GM23338 (cell line): ENCODE data around the gene ARL6.

Experiments used
- CREB1 ChIP-seq: fragments of 250-450 bp; sonication (Bioruptor Pico); IDR thresholded peaks from 2 replicates; pipeline ENCODE4 v1.5.0; 2020; ENCODE audit warnings: low read depth, mild to moderate bottlenecking, moderate library complexity
- EZH2 ChIP-seq: fragments of 200-600 bp; sonication (generic); IDR thresholded peaks from one replicate; pipeline ENCODE4 v1.8.0; 2017; ENCODE audit warnings: antibody characterized with exemption, mild to moderate bottlenecking, low read depth; ENCODE audit not compliant: unreplicated experiment
- EZH2phosphoT487 ChIP-seq: fragments of 200-600 bp; sonication (generic); IDR thresholded peaks from one replicate; pipeline ENCODE4 v1.8.1; 2018; ENCODE audit warnings: antibody characterized with exemption; ENCODE audit not compliant: unreplicated experiment
- JUNB ChIP-seq: IDR thresholded peaks from one replicate; pipeline ENCODE4 v1.6.1; 2016; ENCODE audit warnings: antibody characterized with exemption; ENCODE audit not compliant: unreplicated experiment
- POLR2AphosphoS5 ChIP-seq: IDR thresholded peaks from 2 replicates; pipeline ENCODE4 v1.6.1; 2016; ENCODE audit warnings: antibody characterized with exemption, low read depth
- ZNF114 ChIP-seq: fragments of 250-450 bp; sonication (Bioruptor Pico); IDR thresholded peaks from 2 replicates; pipeline ENCODE4 v1.5.0; 2020; ENCODE audit warnings: mild to moderate bottlenecking, moderate library complexity
- TF ChIP-seq, protein P1 (sequence below), 2 experiments: fragments of 200-600 bp in 1 of 2; sonication (generic) in 1 of 2; conservative IDR thresholded peaks; 2 replicates each; pipeline versions ENCODE4 v1.5.1 to v1.6.1; 2016 to 2017; ENCODE audit warnings: antibody characterized with exemption in 2 of 2, low read depth in 2 of 2, mild to moderate bottlenecking in 2 of 2, moderate library complexity in 1 of 2
- TF ChIP-seq, protein P2 (sequence below): IDR thresholded peaks from one replicate; pipeline ENCODE4 v1.6.1; 2018; ENCODE audit warnings: antibody characterized with exemption; ENCODE audit not compliant: unreplicated experiment
- TF ChIP-seq, protein P3 (sequence below): IDR thresholded peaks from 2 replicates; pipeline ENCODE4 v1.6.1; 2016; ENCODE audit warnings: antibody characterized with exemption

DNA sequence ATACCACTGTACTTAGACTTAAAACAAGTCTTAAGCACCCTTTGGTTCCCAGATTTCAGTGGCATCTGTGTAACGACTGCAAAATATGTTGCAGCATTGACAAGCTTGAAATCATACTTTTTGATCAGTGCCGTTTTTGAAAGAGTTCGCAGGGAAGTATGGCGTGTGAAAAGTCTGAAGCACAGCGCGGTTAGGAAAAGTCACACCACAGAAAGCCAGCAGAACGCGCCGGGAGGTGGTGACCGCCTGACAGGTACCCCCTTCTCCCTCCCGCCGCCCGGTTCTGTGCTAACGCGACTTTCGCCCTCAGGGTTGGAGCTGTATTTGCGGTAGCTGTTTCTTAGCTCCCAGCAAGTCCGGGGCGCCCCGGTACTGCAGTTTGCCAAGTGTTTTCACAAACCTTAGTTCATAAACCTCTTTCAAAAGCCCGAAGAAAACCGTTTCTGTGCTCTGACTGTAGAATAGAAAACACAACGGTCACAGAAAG is 56.8 kb downstream of the ARL6 start:
- TF ChIP-seq CREB1 (CRISPR knock-in tag) (no peak), POLR2AphosphoS5 (no peak), EZH2 (no peak), JUNB (no peak), EZH2phosphoT487 (no peak), ZNF114 (CRISPR knock-in tag) (no peak)
- TF ChIP-seq, protein P1, sequence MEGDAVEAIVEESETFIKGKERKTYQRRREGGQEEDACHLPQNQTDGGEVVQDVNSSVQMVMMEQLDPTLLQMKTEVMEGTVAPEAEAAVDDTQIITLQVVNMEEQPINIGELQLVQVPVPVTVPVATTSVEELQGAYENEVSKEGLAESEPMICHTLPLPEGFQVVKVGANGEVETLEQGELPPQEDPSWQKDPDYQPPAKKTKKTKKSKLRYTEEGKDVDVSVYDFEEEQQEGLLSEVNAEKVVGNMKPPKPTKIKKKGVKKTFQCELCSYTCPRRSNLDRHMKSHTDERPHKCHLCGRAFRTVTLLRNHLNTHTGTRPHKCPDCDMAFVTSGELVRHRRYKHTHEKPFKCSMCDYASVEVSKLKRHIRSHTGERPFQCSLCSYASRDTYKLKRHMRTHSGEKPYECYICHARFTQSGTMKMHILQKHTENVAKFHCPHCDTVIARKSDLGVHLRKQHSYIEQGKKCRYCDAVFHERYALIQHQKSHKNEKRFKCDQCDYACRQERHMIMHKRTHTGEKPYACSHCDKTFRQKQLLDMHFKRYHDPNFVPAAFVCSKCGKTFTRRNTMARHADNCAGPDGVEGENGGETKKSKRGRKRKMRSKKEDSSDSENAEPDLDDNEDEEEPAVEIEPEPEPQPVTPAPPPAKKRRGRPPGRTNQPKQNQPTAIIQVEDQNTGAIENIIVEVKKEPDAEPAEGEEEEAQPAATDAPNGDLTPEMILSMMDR (conservative IDR thresholded peaks at IDR 0.05; ENCODE audit: low read depth in 2 of 2): no peak
- TF ChIP-seq, protein P2, sequence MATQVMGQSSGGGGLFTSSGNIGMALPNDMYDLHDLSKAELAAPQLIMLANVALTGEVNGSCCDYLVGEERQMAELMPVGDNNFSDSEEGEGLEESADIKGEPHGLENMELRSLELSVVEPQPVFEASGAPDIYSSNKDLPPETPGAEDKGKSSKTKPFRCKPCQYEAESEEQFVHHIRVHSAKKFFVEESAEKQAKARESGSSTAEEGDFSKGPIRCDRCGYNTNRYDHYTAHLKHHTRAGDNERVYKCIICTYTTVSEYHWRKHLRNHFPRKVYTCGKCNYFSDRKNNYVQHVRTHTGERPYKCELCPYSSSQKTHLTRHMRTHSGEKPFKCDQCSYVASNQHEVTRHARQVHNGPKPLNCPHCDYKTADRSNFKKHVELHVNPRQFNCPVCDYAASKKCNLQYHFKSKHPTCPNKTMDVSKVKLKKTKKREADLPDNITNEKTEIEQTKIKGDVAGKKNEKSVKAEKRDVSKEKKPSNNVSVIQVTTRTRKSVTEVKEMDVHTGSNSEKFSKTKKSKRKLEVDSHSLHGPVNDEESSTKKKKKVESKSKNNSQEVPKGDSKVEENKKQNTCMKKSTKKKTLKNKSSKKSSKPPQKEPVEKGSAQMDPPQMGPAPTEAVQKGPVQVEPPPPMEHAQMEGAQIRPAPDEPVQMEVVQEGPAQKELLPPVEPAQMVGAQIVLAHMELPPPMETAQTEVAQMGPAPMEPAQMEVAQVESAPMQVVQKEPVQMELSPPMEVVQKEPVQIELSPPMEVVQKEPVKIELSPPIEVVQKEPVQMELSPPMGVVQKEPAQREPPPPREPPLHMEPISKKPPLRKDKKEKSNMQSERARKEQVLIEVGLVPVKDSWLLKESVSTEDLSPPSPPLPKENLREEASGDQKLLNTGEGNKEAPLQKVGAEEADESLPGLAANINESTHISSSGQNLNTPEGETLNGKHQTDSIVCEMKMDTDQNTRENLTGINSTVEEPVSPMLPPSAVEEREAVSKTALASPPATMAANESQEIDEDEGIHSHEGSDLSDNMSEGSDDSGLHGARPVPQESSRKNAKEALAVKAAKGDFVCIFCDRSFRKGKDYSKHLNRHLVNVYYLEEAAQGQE: no peak
- TF ChIP-seq, protein P3, sequence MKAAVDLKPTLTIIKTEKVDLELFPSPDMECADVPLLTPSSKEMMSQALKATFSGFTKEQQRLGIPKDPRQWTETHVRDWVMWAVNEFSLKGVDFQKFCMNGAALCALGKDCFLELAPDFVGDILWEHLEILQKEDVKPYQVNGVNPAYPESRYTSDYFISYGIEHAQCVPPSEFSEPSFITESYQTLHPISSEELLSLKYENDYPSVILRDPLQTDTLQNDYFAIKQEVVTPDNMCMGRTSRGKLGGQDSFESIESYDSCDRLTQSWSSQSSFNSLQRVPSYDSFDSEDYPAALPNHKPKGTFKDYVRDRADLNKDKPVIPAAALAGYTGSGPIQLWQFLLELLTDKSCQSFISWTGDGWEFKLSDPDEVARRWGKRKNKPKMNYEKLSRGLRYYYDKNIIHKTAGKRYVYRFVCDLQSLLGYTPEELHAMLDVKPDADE: no peak
